ENCODE measurements around the gene FRAT2. TPM values are rescaled to one million over a fixed set of nuclear protein-coding genes. Genes with fewer than 3 reads are reported as not detected.

FRAT2 gene
- total and polyA plus RNA-seq, 2 of the 4 experiments (the other 2 are of a cell fraction): 2.0 to 2.5 TPM

GRCh38 chr10:97356318-97356914, 21.9 kb upstream of the FRAT2 start:
- Histone ChIP-seq H2BK120ac (ENCODE audit: low read depth, low read length) (no peak overlapping the region), H3K27me3 (ENCODE audit: control insufficient read depth, insufficient read depth, low read length) (no peaks in the 10 kb centered on the region), H2AK9ac (replicated peaks; ENCODE audit: low read depth, low read length, poor library complexity) (no peak overlapping the region), H3K4me1 (ENCODE audit: control insufficient read depth, insufficient read depth, low read length) (no peaks in the 10 kb centered on the region), H4K5ac (ENCODE audit: low read depth, low read length) (no peak overlapping the region), H3K56ac (ENCODE audit: extremely low read depth, insufficient read depth, low read length) (no peak overlapping the region), H2BK20ac (ENCODE audit: low read depth, low read length) (no peak overlapping the region), H4K91ac (ENCODE audit: insufficient read depth, low read depth, low read length) (no peak overlapping the region), H2AFZ (replicated peaks; ENCODE audit: low read length, poor library complexity) (no peak overlapping the region), H2AK5ac (ENCODE audit: low read depth, low read length) (no peak overlapping the region), H3K79me1 (ENCODE audit: low read depth in 1 of 2, low read length in 2 of 2) (no peaks in the 10 kb centered on the region), H3K23ac (ENCODE audit: low read depth, low read length) (no peak overlapping the region), H3K4ac (ENCODE audit: low read depth, low read length) (no peak overlapping the region), H3K14ac (replicated peaks; ENCODE audit: low read depth, low read length) (no peak overlapping the region), H3K9me3 (ENCODE audit: control insufficient read depth, insufficient read depth, low read length) (no peaks in the 10 kb centered on the region), H3K36me3 (ENCODE audit: control insufficient read depth, insufficient read depth, low read length) (peaks cover 30% of the 10 kb centered on the region), H3K18ac (ENCODE audit: low read depth, low read length) (no peak overlapping the region), H3K4me3 (ENCODE audit: insufficient read depth, low read depth, low read length) (no peak overlapping the region), H3K27ac (ENCODE audit: insufficient read depth, low read length) (no peak overlapping the region), H4K8ac (ENCODE audit: low read depth in 2 of 2, low read length in 2 of 2) (no peak overlapping the region), H4K20me1 (ENCODE audit: insufficient read depth, low read length) (no peaks in the 10 kb centered on the region), H3K4me2 (ENCODE audit: low read depth, low read length) (no peak overlapping the region), H2BK5ac (ENCODE audit: low read depth, low read length, poor library complexity, severe bottlenecking) (no peak overlapping the region), H3K9ac (ENCODE audit: low read depth, low read length) (no peak overlapping the region), H2BK15ac (ENCODE audit: low read depth, low read length) (no peak overlapping the region), H3K9me1 (ENCODE audit: insufficient read depth, low read length) (0 out of 2 replicates have a peak, but pooled peaks cover 3% of the 10 kb centered on the region)
- ATAC-seq (ENCODE audit: low read depth): no peak
- in situ Hi-C loops (cut with MboI; ENCODE audit: low sequenced_read_pairs) (loop anchor here (10.0 kb wide), 1 partner anchor 282 kb away; no protein-coding TSS in a partner anchor), intact Hi-C loops (cut with micrococcal nuclease) (loop anchor here (10.0 kb wide), 1 partner anchor 592 kb away; no protein-coding TSS in a partner anchor), dilution Hi-C loops (cut with HindIII; ENCODE audit: low sequenced_read_pairs, unreplicated experiment) (no loop called here)
- ChIA-PET CTCF (no interaction called here), POLR2A (ENCODE audit: unreplicated experiment) (no interaction called here)
- DNase-seq: no peak
- WGBS, 2 experiments (ENCODE audit: extremely low coverage in 2 of 2, insufficient read length in 1 of 2): no CpG with 5 or more reads among the region's 6 CpGs
- no TSS peak for BruUV-seq (replicated peaks)
- TF ChIP-seq SMC3 (IDR thresholded peaks at IDR 0.05; ENCODE audit: low read depth, low read length) (no peak), RFX5 (IDR thresholded peaks at IDR 0.05; ENCODE audit: low read depth, low read length) (no peak)
